ENCODE data around the gene SLC37A4.

- no peak for TF ChIP-seq POLR2A (IDR thresholded peaks at IDR 0.05)
- TF ChIP-seq, protein P1, sequence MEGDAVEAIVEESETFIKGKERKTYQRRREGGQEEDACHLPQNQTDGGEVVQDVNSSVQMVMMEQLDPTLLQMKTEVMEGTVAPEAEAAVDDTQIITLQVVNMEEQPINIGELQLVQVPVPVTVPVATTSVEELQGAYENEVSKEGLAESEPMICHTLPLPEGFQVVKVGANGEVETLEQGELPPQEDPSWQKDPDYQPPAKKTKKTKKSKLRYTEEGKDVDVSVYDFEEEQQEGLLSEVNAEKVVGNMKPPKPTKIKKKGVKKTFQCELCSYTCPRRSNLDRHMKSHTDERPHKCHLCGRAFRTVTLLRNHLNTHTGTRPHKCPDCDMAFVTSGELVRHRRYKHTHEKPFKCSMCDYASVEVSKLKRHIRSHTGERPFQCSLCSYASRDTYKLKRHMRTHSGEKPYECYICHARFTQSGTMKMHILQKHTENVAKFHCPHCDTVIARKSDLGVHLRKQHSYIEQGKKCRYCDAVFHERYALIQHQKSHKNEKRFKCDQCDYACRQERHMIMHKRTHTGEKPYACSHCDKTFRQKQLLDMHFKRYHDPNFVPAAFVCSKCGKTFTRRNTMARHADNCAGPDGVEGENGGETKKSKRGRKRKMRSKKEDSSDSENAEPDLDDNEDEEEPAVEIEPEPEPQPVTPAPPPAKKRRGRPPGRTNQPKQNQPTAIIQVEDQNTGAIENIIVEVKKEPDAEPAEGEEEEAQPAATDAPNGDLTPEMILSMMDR (IDR thresholded peaks at IDR 0.05 in 8 of 11, conservative IDR thresholded peaks at IDR 0.05 in 3 of 11), result no peak
Measured at GRCh38 chr11:118988280-118988679, 42.4 kb downstream of the SLC37A4 start.
